Tibial nerve (tissue), 4 donors: Measurements from ENCODE around the gene FBLN1.

ENCODE experiments used
- CTCF ChIP-seq, 5 experiments: fragments of 200-600 bp in 3 of 5; fragments of 450-650 bp in 2 of 5; sonication (generic) in 3 of 5; IDR thresholded peaks; one replicate each; pipeline ENCODE4 v1.5.1; 2016 to 2019; ENCODE audit warnings: antibody characterized with exemption in 5 of 5, mild to moderate bottlenecking in 3 of 5, moderate library complexity in 2 of 5
- EP300 ChIP-seq, 2 donors: sonication (generic); formaldehyde crosslinking; IDR thresholded peaks; one replicate each; pipeline ENCODE4 v1.6.1; 2017; ENCODE audit warnings: antibody characterized with exemption in 2 of 2, mild to moderate bottlenecking in 1 of 2

- TF ChIP-seq CTCF (IDR thresholded peaks at IDR 0.05), result no peak
- no peak for TF ChIP-seq EP300 (IDR thresholded peaks at IDR 0.05)
Measured at GRCh38 chr22:45529105-45529504, 26.4 kb downstream of the FBLN1 start.
